Effector memory CD4-positive, alpha-beta T cell (primary cell): ENCODE results near the gene C21orf91.

Experiments
- DNase-seq, 3 donors: peaks; one replicate each; pipeline ENCODE4 v3.0.0-alpha.2; 2020
- H3K27ac ChIP-seq: 2 replicates; pipeline ENCODE4 v1.7.0; 2013; ENCODE audit warnings: mild to moderate bottlenecking, low read length, moderate library complexity; ENCODE audit not compliant: insufficient read depth, poor library complexity, severe bottlenecking
- H3K27me3 ChIP-seq: replicated peaks from 2 replicates; pipeline ENCODE4 v1.7.0; 2013; ENCODE audit warnings: mild to moderate bottlenecking, low read length; ENCODE audit not compliant: insufficient read depth, control insufficient read depth, poor library complexity, severe bottlenecking
- H3K36me3 ChIP-seq: 2 replicates; pipeline ENCODE4 v1.7.0; 2013; ENCODE audit warnings: mild to moderate bottlenecking, low read length, moderate library complexity; ENCODE audit not compliant: control insufficient read depth, insufficient read depth
- H3K4me1 ChIP-seq: 2 replicates; pipeline ENCODE4 v1.7.0; 2013; ENCODE audit warnings: low read length, mild to moderate bottlenecking; ENCODE audit not compliant: control insufficient read depth, insufficient read depth, poor library complexity, severe bottlenecking
- H3K4me3 ChIP-seq: 2 replicates; pipeline ENCODE4 v1.7.0; 2013; ENCODE audit warnings: low read length, low read depth, mild to moderate bottlenecking; ENCODE audit not compliant: insufficient read depth, poor library complexity, severe bottlenecking
- H3K9me3 ChIP-seq: 2 replicates; pipeline ENCODE4 v1.7.0; 2013; ENCODE audit warnings: mild to moderate bottlenecking, low read length, moderate library complexity; ENCODE audit not compliant: control insufficient read depth

The C21orf91 gene

DNA sequence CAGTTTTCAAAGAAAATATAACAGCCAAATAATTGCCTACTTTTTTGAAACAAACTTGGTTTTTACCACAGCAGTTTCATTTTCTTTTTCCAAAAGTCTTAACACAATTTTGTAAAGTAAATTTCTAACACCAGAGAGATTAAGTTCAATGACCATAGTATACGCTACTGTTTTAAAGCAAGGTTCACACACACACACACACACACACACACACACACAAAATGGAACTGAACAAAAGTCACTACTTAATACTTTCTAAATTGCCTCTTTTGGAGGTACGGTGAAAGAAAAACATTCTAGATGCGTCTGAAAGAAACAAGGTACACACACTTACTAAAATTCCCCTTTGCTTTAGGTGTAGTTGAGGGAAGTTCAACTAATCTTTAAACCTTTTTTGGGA is 30.1 kb downstream of the C21orf91 start:
- H3K36me3 ChIP-seq: peaks cover 2% of the 10 kb centered on the region
- peak overlapping the region; percentile 9 for H3K4me3 ChIP-seq
- H3K27me3 ChIP-seq: no peaks in the 10 kb centered on the region
- peaks cover 40% of the 10 kb centered on the region for H3K4me1 ChIP-seq
- DNase-seq: no peak
- H3K9me3 ChIP-seq: no peaks in the 10 kb centered on the region
- H3K27ac ChIP-seq: peak overlapping the region; percentile 60

DNA sequence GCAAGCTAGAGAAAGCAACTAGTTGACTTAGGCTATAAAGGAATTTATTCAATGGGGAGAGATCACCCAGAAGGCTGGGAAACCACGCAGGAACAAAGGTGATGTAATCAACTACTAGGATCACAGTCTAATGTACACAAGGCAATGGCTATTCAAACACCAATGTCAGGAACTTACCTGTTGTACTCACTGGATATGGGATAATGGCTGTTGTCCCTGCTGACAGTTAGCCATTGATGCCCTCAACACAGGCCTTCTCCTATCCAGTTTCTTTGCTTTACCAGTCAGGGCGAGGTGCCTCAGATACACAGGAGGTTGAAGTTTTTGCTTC is 32.3 kb downstream of the C21orf91 start:
- H3K4me3 ChIP-seq: no peak overlapping the region
- H3K27ac ChIP-seq: peak overlapping the region; percentile 41
- peaks cover 48% of the 10 kb centered on the region for H3K4me1 ChIP-seq
- no peaks in the 10 kb centered on the region for H3K9me3 ChIP-seq
- H3K27me3 ChIP-seq: no peaks in the 10 kb centered on the region
- peaks cover 2% of the 10 kb centered on the region for H3K36me3 ChIP-seq
- DNase-seq: no peak

- no peak for DNase-seq
These were observed 32.9 kb downstream of the C21orf91 start for GRCh38 chr21:17786071-17786850.

GRCh38 chr21:17785403-17785788 is 33.8 kb downstream of the C21orf91 start:
- H3K36me3 ChIP-seq: peaks cover 2% of the 10 kb centered on the region
- H3K9me3 ChIP-seq: no peaks in the 10 kb centered on the region
- peaks cover 58% of the 10 kb centered on the region for H3K4me1 ChIP-seq
- H3K4me3 ChIP-seq: no peak overlapping the region
- DNase-seq: no peak
- H3K27me3 ChIP-seq: no peaks in the 10 kb centered on the region
- H3K27ac ChIP-seq: peak overlapping the region; percentile 28

More at GRCh38 chr21:17786071-17786850, 32.9 kb downstream of the C21orf91 start:
- H3K9me3 ChIP-seq: no peaks in the 10 kb centered on the region
- H3K27me3 ChIP-seq: no peaks in the 10 kb centered on the region
- H3K4me1 ChIP-seq: peaks cover 52% of the 10 kb centered on the region
- peak overlapping the region; percentile 41 for H3K27ac ChIP-seq
- no peak overlapping the region for H3K4me3 ChIP-seq
- peaks cover 2% of the 10 kb centered on the region for H3K36me3 ChIP-seq

DNA sequence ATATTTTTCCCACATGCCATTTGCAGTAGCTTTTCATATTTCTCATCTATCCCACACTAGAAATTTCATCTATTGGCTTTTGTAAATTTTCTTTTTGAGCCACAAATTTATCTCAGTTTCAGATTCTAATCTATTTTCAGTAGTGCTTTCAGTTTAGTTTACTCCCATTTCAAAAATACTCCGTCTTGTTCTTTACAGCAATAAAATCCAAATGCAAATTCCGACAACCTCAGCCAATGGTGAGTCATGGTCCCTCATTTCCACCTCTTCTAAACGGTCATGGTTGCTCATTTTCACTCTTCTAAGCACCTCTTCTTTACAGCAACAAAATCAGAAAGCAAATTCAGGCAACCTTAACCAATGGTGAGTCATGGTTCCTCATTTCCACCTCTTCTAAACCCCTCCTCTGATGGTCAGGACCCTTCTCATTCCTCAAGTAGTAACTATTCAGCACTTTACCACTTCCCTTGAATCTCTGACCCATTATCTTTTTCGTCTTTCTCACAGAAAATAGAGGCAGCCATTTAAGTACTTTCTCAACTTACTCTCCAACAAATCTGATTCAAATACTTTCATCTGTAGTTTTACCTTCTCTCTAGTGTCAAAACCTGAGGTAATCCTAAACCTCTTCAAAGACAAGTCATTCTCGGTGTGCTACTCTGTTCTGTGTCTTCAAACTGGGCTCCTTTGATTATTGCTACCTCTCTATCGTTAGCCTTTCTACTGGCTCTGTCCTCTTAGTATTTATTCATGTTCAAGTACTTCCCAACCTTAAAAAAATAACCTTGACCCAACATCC is 34.4 kb downstream of the C21orf91 start:
- H3K9me3 ChIP-seq: no peaks in the 10 kb centered on the region
- DNase-seq: no peak
- H3K4me3 ChIP-seq: peak overlapping the region; percentile 48
- no peaks in the 10 kb centered on the region for H3K27me3 ChIP-seq
- H3K4me1 ChIP-seq: peaks cover 63% of the 10 kb centered on the region
- H3K27ac ChIP-seq: peak overlapping the region; percentile 80
- peaks cover 2% of the 10 kb centered on the region for H3K36me3 ChIP-seq

DNA sequence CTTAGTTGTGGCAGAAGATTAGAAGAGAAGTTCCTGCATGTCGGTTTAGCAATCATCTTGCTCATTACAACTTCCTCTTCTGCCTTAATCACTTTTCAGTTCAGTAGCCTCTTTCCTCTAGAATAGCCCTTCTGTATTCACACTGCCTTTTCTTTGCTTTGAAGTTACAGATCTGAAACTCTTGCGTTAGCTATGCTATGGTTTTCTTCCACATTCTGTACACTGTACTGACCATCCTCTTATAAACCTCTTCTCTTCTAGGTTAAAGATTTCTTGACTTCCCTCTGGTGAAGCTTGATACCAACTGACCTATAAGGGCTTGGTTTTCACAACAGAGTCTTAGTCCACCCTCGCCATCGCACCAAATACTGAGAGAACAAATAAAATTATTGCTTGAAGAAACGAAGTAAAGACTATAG is 35.0 kb downstream of the C21orf91 start:
- DNase-seq: no peak
- Histone ChIP-seq H3K4me3 (peak overlapping the region; percentile 48), H3K36me3 (peaks cover 2% of the 10 kb centered on the region), H3K4me1 (peaks cover 63% of the 10 kb centered on the region), H3K27ac (peak overlapping the region; percentile 80), H3K9me3 (no peaks in the 10 kb centered on the region), H3K27me3 (no peaks in the 10 kb centered on the region)

- no peaks in the 10 kb centered on the region for H3K27me3 ChIP-seq
- peaks cover 2% of the 10 kb centered on the region for H3K36me3 ChIP-seq
- no peaks in the 10 kb centered on the region for H3K9me3 ChIP-seq
- H3K27ac ChIP-seq: peak overlapping the region; percentile 80
- H3K4me1 ChIP-seq: peaks cover 61% of the 10 kb centered on the region
- H3K4me3 ChIP-seq: peak overlapping the region; percentile 48
- DNase-seq: no peak
These were observed 35.5 kb downstream of the C21orf91 start for GRCh38 chr21:17783481-17784179.

GRCh38 chr21:17783003-17783402 is 36.2 kb downstream of the C21orf91 start:
- peaks cover 58% of the 10 kb centered on the region for H3K4me1 ChIP-seq
- peak overlapping the region; percentile 80 for H3K27ac ChIP-seq
- H3K36me3 ChIP-seq: peaks cover 2% of the 10 kb centered on the region
- H3K4me3 ChIP-seq: no peak overlapping the region
- no peaks in the 10 kb centered on the region for H3K27me3 ChIP-seq
- DNase-seq: no peak
- no peaks in the 10 kb centered on the region for H3K9me3 ChIP-seq

GRCh38 chr21:17782051-17782450 is 37.1 kb downstream of the C21orf91 start:
- Histone ChIP-seq H3K27ac (peak overlapping the region; percentile 80), H3K27me3 (no peaks in the 10 kb centered on the region), H3K4me3 (no peak overlapping the region), H3K9me3 (no peaks in the 10 kb centered on the region), H3K36me3 (peaks cover 2% of the 10 kb centered on the region), H3K4me1 (peaks cover 56% of the 10 kb centered on the region)
- no peak for DNase-seq
